ENCODE measurements around the gene SLAMF6. TPM values are rescaled to one million over a fixed set of nuclear protein-coding genes. Genes with fewer than 3 reads are reported as not detected.
"Not testable (repeated sequence)": the region's sequence is repeated elsewhere in the genome, so short reads cannot be mapped to it uniquely, and the experiment has no call there.

SLAMF6 gene
- total RNA-seq, 6 donors from 2014 or later, result 2.7 to 10.7 (median 3.4) TPM

DNA sequence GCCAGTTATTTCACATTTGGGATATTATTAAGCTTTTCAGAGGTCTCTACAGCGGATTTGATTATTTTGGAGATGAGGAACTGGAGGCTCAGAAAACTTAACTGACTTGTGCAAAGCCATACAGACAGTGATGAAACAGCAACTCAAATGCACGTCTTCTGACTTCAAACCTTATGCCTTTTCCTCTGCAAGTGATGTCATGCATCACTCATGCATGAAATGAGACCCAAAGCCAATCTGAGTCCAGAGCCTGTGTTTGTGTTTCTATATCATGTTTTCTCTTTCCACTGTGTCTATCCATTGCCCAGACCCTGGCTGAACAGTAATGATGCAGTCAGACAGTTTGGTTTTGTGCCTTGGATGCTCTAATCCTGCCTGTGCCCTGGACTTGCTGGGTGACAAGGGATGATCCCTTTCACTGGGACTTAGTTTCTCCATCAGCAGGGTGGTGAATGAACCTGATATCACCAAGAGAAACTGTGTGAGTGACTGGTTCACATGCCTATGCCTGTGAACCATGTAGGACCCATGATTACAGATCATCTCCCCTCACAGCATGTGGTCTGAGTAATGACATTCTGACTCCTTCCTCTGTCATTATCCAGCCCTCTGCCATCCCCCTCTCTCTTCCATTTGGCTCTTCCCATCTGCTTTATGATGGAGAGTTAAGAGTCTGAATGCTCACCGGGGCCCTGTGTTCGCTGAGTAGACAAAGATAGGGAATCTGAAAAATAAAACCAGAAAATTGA is 33.4 kb downstream of the SLAMF6 start:
- H3K27me3 ChIP-seq, result no peaks in the 10 kb centered on the region

DNA sequence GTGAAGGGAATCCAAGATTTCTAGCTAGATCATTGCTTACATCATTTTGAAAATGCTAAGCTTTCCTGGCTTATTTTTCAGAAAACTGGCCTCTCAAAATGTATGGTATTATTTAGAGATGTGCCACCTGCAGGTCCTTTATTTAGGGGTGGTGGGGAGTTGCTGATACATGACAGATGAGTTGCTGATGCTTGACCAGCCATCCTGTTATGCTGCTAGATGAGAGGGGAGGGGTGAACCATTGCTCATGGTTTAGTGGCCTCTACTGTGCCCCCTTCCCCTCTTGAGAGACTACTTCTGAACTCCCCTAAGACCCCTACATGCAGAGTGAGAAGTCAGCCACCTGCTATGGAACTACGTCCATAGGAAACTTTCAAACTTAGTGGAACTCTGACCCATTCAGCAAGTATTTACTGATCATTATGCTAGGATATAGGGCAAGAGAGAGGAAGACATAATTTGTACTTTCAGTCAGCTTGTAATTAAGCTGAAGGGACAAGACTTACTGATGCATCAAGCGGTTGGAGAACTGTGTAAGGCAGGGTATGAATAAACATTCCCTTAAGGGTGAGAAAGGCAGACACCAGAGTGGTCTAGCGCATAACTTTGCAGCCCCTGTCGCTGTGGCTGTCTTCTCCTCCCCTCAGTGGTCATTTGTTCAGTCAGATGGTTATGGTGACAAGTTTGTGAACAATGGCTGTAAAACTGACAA is 34.6 kb downstream of the SLAMF6 start:
- no peaks in the 10 kb centered on the region for H3K36me3 ChIP-seq
- 81 to 88% methylated on average over 4 of the region's 4 CpGs for WGBS, 2 donors
- H3K4me3 ChIP-seq, result no peak overlapping the region
- H3K27ac ChIP-seq, result no peak overlapping the region
- DNase-seq (no peak), ATAC-seq (ENCODE audit: low FRiP score in 2 of 2) (no peak)
- no peaks in the 10 kb centered on the region for H3K4me1 ChIP-seq
- H3K9me3 ChIP-seq, result no peaks in the 10 kb centered on the region
- H3K27me3 ChIP-seq, result no peaks in the 10 kb centered on the region
- no peak for TF ChIP-seq POLR2A (IDR thresholded peaks at IDR 0.05)

More for the DNA sequence above, 33.4 kb downstream of the SLAMF6 start:
- Histone ChIP-seq H3K4me3 (no peak overlapping the region), H3K9me3 (no peaks in the 10 kb centered on the region), H3K4me1 (no peaks in the 10 kb centered on the region), H3K27ac (no peak overlapping the region), H3K36me3 (no peaks in the 10 kb centered on the region)
- no peak for TF ChIP-seq POLR2AphosphoS5 (IDR thresholded peaks at IDR 0.05)
- TF ChIP-seq, protein P1, sequence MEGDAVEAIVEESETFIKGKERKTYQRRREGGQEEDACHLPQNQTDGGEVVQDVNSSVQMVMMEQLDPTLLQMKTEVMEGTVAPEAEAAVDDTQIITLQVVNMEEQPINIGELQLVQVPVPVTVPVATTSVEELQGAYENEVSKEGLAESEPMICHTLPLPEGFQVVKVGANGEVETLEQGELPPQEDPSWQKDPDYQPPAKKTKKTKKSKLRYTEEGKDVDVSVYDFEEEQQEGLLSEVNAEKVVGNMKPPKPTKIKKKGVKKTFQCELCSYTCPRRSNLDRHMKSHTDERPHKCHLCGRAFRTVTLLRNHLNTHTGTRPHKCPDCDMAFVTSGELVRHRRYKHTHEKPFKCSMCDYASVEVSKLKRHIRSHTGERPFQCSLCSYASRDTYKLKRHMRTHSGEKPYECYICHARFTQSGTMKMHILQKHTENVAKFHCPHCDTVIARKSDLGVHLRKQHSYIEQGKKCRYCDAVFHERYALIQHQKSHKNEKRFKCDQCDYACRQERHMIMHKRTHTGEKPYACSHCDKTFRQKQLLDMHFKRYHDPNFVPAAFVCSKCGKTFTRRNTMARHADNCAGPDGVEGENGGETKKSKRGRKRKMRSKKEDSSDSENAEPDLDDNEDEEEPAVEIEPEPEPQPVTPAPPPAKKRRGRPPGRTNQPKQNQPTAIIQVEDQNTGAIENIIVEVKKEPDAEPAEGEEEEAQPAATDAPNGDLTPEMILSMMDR (IDR thresholded peaks at IDR 0.05), result no peak
- TF ChIP-seq POLR2A (IDR thresholded peaks at IDR 0.05), result no peak
- TF ChIP-seq EP300 (IDR thresholded peaks at IDR 0.05), result no peak
- ATAC-seq (ENCODE audit: low FRiP score in 2 of 2) (no peak), DNase-seq (no peak)
- WGBS, 2 donors, result 78 to 89% methylated on average over 4 of the region's 4 CpGs

DNA sequence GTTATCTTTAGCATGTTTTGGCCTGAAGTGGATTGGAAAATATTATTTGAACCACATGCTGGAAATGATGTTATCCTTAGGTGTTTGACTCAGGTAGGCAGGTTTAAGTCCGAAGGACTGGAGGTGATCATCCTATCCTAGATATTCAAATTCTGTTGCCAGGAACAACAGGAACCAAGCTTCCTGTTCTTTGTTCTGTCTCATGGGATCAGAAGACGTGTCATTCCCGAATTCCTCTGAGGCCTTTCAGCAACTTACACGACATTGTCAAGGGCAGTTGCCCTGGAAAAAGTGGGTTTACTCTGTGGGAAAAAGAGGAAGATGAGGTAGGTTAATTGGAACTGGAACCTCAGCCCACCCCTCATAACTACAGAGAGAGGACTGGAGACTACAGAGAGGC is 36.6 kb downstream of the SLAMF6 start:
- no peak overlapping the region for H3K4me3 ChIP-seq
- DNase-seq (no peak), ATAC-seq (ENCODE audit: low FRiP score in 2 of 2) (no peak)
- no peak overlapping the region for H3K27ac ChIP-seq
- 64 to 70% methylated on average over 4 of the region's 4 CpGs for WGBS, 2 donors
- no peaks in the 10 kb centered on the region for H3K36me3 ChIP-seq
- H3K4me1 ChIP-seq, result no peaks in the 10 kb centered on the region
- TF ChIP-seq, protein P1 (IDR thresholded peaks at IDR 0.05), result no peak
- no peak for TF ChIP-seq EP300 (IDR thresholded peaks at IDR 0.05)
- TF ChIP-seq POLR2A (IDR thresholded peaks at IDR 0.05), result no peak
- no peak for TF ChIP-seq POLR2AphosphoS5 (IDR thresholded peaks at IDR 0.05)
- H3K27me3 ChIP-seq, result no peaks in the 10 kb centered on the region
- no peaks in the 10 kb centered on the region for H3K9me3 ChIP-seq

DNA sequence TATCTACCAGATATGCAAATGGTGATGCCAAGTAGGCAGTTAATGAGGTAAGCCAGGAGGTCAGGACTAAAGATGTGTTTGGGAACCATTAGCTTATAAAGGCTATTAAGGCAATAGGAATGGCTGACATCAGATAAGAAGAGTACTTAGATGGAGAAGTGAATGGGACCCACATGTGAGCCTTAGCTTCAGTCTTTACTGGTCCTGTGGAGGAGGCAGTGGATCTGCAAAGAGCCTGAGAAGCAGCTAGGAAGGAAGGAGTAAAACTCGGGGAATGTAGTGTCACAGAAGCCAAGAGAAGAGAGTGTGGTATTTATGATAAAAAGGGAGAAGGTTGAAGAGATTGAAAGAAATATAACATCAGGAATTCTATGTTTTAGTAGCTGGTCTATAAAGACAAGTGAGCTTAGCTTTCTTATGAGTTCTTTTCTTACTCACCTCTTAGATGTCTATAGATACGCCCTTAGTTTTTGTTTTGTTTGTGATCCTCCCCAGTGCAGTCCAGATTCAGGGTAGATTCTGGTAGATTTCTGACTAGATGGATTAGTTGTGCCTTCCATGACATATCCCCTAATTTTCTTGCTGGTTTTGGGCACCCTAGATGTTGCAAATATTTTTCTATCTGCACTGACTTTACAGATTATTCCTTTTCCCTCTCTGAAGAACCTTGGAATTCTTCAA is 39.4 kb downstream of the SLAMF6 start:
- H3K9me3 ChIP-seq, result no peaks in the 10 kb centered on the region
- H3K4me1 ChIP-seq, result no peaks in the 10 kb centered on the region
- ATAC-seq (ENCODE audit: low FRiP score in 2 of 2), result no peak
- no peak overlapping the region for H3K4me3 ChIP-seq
- 89% methylated on average over 2 of the region's 2 CpGs for WGBS, 2 donors
- no peaks in the 10 kb centered on the region for H3K27me3 ChIP-seq
- no peak for TF ChIP-seq POLR2A (IDR thresholded peaks at IDR 0.05)
- no peak for TF ChIP-seq POLR2AphosphoS5 (IDR thresholded peaks at IDR 0.05)
- TF ChIP-seq, protein P1 (IDR thresholded peaks at IDR 0.05), result no peak
- TF ChIP-seq EP300 (IDR thresholded peaks at IDR 0.05), result no peak
- DNase-seq, result no peak
- no peaks in the 10 kb centered on the region for H3K36me3 ChIP-seq
- no peak overlapping the region for H3K27ac ChIP-seq

DNA sequence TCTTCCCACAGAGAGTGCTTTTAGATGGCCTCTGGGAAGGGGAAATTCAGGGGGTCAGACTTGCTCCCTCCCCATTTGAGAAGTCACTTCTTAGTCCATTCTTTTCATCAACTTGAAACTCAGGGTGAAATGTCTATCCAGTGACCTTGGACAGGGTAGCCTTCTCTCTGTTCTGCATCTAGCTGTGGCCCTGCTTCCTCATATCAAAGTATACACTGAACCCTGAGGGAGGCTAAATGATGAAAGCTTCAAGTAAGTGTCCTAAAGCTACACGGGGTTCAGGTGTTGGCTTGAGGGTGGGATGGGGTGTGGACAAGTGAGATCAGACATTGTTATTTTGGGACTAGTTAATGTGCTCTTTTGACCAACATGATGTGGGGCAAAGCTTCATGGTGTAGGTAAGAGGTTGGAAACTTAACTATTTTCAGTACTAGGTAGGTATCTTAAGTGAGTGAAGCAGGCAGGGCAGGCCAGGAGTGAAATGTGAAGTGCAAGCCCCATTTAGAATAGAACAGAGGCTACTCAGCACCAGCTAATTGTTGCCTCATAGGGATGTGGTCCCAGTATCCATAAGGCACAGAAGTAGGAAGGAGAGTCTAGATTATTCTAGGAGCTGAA is 41.0 kb downstream of the SLAMF6 start:
- Histone ChIP-seq H3K4me1 (no peaks in the 10 kb centered on the region), H3K9me3 (no peaks in the 10 kb centered on the region), H3K27ac (no peak overlapping the region), H3K4me3 (no peak overlapping the region), H3K27me3 (no peaks in the 10 kb centered on the region), H3K36me3 (no peaks in the 10 kb centered on the region)
- 64 to 78% methylated on average over 1 of the region's 1 CpG for WGBS, 2 donors
- DNase-seq (no peak), ATAC-seq (ENCODE audit: low FRiP score in 2 of 2) (no peak)
- no peak for TF ChIP-seq POLR2AphosphoS5 (IDR thresholded peaks at IDR 0.05)
- TF ChIP-seq EP300 (IDR thresholded peaks at IDR 0.05), result no peak
- TF ChIP-seq, protein P1 (IDR thresholded peaks at IDR 0.05), result no peak
- no peak for TF ChIP-seq POLR2A (IDR thresholded peaks at IDR 0.05)

DNA sequence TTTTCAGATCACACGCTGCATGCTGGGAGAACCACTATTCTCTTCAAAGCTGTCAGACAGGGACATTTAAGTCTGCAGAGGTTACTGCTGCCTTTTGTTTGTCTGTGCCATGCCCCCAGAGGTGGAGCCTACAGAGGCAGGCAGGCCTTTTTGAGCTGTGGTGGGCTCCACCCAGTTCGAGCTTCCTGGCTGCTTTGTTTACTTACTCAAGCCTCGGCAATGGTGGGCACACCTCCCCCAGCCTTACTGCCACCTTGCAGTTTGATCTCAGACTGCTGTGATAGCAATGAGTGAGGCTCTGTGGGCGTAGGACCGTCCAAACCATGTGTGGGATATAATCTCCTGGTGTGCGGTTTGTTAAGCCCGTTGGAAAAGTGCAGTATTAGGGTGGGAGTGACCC is 42.3 kb downstream of the SLAMF6 start:
- H3K36me3 ChIP-seq; H3K27ac ChIP-seq; H3K4me1 ChIP-seq; DNase-seq; H3K4me3 ChIP-seq; H3K9me3 ChIP-seq; ATAC-seq (ENCODE audit: low FRiP score in 2 of 2); H3K27me3 ChIP-seq: not testable (repeated sequence)
- WGBS, 2 donors, result 62 to 89% methylated on average over 7 of the region's 7 CpGs

DNA sequence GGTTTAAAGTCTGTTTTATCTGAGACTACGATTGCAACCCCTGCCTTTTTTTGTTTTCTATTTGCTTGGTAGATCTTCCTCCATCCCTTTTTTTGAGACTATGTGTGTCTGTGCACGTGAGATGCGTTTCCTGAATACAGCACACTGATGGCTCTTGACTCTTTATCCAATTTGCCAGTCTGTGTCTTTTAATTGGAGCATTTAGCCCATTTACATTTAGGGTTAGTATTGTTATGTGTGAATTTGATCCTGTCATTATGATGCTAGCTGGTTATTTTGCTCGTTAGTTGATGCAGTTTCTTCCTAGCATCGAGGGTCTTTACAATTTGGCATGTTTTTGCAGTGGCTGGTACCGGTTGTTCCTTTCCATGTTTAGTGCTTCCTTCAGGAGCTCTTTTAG is 44.0 kb downstream of the SLAMF6 start:
- not testable (repeated sequence) for H3K4me1 ChIP-seq; H3K27me3 ChIP-seq; H3K4me3 ChIP-seq; DNase-seq; H3K9me3 ChIP-seq; H3K36me3 ChIP-seq; ATAC-seq (ENCODE audit: low FRiP score in 2 of 2); H3K27ac ChIP-seq
- WGBS, 2 donors, result 86 to 89% methylated on average over 6 of the region's 6 CpGs
